Myocyte (in vitro differentiated cells): Measurements from ENCODE around the gene ASB4. TPM values are rescaled to one million over a fixed set of nuclear protein-coding genes. Genes with fewer than 3 reads are reported as not detected.

Experiments used
- DNase-seq: peaks from one replicate; pipeline ENCODE4 v3.0.0-alpha.2; 2012; ENCODE audit warnings: low read depth
- total RNA-seq: library from RNA; depleted of rRNA; stranded (reverse); fragments of >200 nt; gene quantifications from 2 replicates; pipeline ENCODE4 v1.2.3, GENCODE V29; 2014

The ASB4 gene
- total RNA-seq, 1 donor from 2014 or later, result 0.35 TPM

- no peak for DNase-seq
Observed at GRCh38 chr7:95525503-95525902, 39.8 kb downstream of the ASB4 start.

DNA sequence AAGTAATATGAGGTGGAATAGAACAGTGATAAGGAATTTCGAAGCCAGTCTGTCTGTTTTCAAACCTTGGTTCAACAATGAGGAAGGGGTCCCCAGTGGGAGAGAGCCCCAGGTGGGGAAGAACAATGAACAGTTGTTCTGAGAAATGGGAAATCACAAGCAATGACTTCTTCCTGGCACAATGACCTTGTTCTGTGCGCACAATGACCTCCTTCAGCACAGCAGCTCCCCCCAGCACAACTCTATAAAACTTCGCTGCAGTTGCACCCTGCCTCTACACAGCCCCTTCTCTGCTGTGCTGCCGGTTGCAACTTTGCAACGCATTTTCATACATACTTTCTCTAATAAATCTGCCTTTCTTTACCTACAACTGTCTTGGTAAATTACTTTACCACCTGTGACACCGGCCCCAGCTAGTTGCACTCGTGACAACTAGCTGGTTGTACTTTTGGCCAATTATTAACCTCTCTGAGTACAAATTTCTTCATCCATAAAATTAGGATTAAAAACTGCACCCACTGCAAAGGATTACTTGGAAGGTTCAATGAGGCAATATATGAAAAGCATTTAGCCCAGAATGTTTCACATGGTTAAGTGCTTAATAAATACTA, 40.5 kb downstream of the ASB4 start:
- no peak for DNase-seq

DNA sequence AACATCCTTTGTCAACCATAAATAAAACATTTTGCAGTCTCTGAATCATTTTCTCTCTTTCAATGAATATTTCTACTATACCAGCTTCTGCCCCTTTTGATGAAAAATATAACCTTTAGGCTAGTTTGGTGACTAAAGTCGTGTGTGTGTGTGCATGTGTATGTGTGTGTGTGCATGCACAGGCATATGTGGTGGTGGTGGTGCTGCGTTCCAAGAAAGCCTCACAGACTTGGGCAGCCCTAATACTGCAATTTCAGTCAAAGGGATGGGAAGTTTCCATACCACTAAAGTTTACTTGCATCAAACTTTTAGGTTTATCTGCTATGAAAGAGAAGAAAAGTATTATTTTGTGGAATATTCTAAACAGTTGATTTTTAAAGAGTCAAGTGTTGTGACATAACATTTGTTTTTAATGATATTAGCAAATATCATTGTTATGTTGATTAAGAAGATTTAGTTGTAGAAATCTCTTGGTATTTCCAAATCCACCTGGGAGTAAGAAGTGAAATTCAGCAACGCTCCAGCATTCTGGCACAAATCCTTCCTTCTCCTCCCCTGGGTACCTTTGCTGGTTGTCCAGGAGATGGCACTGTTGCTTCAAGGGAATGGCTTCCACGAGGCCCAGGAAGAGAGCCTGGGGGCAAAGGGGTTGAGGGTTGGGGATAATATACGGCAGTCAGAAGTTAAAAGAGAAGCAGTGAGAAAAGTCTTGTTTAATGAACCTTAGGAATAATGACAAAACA, 41.5 kb downstream of the ASB4 start:
- peak; percentile 79 for DNase-seq

DNA sequence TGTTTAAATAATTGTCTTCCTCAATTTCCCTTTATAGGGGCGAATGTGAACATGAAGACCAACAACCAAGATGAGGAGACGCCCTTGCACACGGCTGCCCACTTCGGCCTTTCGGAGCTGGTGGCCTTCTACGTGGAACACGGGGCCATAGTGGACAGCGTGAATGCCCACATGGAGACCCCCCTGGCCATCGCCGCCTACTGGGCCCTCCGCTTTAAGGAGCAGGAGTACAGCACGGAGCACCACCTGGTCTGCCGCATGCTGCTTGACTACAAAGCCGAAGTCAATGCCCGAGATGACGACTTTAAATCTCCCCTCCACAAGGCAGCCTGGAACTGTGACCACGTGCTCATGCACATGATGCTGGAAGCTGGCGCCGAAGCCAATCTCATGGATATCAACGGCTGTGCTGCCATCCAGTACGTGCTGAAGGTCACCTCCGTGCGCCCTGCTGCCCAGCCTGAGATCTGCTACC, 42.1 kb downstream of the ASB4 start:
- DNase-seq, result no peak

DNA sequence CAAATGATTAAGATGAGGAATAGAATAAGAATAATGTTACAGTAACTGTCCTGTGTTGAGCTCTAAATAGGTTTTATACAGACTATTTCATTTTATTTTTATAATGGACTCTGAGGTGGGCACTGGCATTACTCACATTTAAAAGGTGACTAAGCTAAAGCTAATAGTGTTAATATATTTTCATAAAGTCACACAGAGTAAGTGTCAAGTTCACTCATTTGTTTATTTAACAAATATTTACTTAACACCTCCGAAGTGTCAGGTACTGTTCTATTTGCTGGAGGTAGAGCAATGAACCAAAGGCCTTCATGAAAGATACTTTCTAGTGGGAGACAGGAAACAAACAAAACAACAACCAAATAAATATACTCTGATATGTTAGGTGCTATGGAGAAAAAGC, 44.0 kb downstream of the ASB4 start:
- DNase-seq, result no peak

DNA sequence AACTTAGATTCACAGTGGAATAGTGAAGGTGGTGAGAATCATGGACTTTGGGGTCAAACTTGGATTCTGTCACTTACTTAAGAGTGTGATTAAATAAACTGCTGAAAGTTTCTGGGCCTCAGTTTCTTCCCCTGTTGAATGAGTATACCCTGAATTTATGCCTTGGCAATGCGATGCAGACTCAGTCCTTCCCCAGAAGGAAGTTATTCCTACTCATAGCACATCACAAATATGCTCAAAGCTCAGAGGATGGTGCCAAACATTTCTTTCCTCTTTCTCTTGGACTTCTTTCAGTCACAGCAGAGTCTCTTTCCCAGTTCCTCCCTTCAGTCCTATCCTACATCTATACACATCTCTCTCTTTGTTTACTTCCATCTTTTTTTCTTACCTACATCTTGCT, 45.1 kb downstream of the ASB4 start:
- no peak for DNase-seq

- DNase-seq, result no peak
Observed at GRCh38 chr7:95531605-95532219, 46.0 kb downstream of the ASB4 start.

DNA sequence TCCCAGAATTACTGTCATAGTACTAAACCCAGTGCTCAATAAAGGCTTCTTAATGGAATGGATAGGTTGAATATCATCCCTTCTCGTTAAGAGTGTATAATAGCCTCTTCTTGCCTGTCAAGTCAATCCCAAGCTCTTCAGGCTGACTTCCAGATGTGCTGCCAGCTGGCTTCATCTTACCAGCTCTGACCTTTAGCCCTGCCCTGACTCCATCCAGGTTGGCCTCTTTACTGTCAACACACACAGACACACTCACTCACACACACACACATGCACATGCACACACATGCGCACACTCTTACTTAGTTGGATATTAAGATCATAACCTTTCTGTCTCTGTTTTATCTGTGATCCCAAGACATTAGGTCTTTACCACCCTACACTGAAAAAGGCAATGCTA, 49.1 kb downstream of the ASB4 start:
- no peak for DNase-seq

- no peak for DNase-seq
Observed at GRCh38 chr7:95535662-95536061, 49.9 kb downstream of the ASB4 start.

DNA sequence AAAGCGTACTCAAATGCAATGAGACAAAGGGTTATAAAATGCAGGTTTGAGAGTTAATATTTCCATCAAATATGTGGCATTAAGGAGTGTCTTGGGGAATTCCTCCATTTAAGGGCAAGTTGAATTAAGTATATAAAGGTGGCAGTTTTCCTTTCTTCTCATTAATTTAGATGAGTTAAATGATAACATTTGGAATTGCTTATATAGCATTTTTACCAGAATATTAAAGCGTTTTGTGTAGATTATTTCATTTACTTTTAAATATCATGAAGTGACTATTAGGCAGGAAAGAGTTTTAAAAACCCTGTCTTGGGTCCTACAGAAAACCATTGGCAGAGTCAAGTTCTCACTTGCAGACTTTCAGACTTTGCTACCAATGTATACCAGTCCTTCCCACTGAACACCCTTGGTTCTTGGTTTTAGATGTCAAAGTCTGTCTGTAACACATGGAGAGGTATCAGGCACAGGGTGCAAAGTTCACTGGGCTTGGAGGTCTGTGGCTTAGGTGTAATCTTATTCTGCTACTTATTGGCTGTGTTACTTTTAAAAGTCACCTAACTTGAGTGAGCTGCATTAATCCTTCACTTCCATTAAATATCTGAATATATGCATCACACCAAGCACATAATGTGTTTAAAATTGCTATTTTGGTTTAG, 51.0 kb downstream of the ASB4 start:
- DNase-seq, result no peak

- DNase-seq, result no peak
Observed at GRCh38 chr7:95537468-95537867, 51.7 kb downstream of the ASB4 start.

- DNase-seq, result no peak
Observed at GRCh38 chr7:95539426-95539825, 53.7 kb downstream of the ASB4 start.

- DNase-seq, result no peak
Observed at GRCh38 chr7:95540366-95540765, 54.6 kb downstream of the ASB4 start.

DNA sequence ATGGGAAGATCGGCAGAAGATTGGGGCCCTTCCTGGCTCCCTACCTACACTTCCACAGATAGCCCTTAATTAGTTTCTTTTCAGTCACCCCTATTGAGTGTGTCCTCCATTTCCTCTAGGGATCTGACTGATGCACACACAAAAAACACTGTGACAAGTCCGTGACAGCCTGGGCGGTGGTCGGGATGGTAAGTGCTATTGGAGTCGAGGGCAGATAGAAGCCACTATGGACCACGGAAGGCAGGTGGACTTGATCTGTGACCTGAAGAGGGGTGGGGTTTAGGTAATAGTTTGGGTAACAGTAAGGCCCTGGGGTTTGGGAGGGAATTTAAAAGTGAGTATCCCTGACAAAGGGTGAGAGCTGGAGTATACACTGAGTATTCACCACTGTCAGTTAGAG, 57.6 kb downstream of the ASB4 start:
- DNase-seq, result no peak

DNA sequence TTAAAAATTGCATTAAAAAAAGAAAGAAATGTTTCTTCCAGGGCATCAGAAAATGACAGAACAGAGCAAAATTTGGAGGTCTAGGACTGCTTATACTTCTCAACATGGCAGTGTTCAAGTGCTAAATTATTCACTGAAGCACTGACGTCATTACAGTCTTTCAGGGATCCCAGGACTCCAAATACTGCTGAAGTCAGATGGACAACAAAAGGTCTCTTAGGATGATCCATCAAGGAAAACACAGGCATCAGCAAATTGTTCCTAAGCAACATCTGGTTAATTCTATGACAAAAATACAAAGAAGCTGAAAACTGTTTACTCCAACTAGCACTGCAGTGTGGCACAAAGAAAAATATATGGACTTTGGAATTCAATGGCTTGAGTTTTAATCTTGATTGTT, 58.4 kb downstream of the ASB4 start:
- DNase-seq, result no peak

GRCh38 chr7:95545007-95545615, 59.4 kb downstream of the ASB4 start:
- DNase-seq, result peak; percentile 83

GRCh38 chr7:95545673-95546072, 59.9 kb downstream of the ASB4 start:
- no peak for DNase-seq

DNA sequence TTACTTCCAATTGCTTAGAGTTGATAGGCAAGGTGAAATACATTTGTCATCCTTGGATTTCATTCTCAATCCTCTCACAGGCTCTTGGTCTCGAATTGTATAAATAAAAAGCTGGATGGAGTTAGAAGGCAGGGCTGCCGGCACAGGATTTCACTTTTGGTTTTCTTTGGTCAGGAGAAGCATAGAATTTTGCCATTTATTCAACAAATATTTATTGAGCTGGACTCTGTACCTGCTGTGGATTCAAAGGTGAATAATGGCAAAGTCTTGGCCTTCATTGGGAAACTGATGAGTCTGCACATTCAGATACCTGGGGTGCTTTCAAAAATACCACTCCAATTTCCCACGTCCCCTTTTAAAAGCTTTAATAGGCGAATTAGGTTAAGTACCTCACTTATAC, 60.9 kb downstream of the ASB4 start:
- no peak for DNase-seq

- DNase-seq, result no peak
Observed at GRCh38 chr7:95547361-95548348, 61.9 kb downstream of the ASB4 start.

GRCh38 chr7:95549818-95550529, 64.2 kb downstream of the ASB4 start:
- peak; percentile 99 for DNase-seq
